IPS-18c (cell line): ENCODE measurements around the gene PITPNM3.
A peak's percentile ranks its signal among the peaks of the same experiment; 100 is the strongest.

Experiments used
- H3K4me3 ChIP-seq: 2 replicates; pipeline ENCODE4 v1.7.0; 2013; ENCODE audit warnings: low read depth, mild to moderate bottlenecking, low read length, moderate library complexity; ENCODE audit not compliant: insufficient read depth
- H3K9me3 ChIP-seq: one replicate; pipeline ENCODE4 v1.6.1; 2013; ENCODE audit warnings: mild to moderate bottlenecking, low read length, moderate library complexity; ENCODE audit not compliant: control insufficient read depth, insufficient read depth

PITPNM3 gene

GRCh38 chr17:6468051-6468790 is 88.1 kb downstream of the PITPNM3 start:
- no peak overlapping the region for H3K4me3 ChIP-seq
- H3K9me3 ChIP-seq = no peaks in the 10 kb centered on the region

DNA sequence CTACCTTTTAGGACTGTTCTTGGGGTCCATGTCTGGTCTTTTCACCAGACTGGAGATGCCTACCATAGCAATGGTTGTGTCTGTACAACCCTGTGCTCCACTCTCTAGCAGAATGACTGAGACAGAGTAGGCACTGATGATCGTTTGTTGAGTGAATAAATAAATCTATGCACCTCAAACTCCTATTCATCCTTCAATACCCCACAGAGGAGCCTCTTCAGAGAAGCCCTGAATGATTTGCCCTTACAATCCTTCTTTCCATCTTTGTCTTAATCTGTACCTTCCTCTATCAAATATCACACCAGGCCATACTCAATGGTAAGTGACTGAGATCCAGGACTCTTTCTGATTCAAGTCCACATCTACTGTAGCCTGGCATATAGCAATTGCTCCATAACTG is 88.8 kb downstream of the PITPNM3 start:
- Histone ChIP-seq H3K9me3 (no peaks in the 10 kb centered on the region), H3K4me3 (no peak overlapping the region)

DNA sequence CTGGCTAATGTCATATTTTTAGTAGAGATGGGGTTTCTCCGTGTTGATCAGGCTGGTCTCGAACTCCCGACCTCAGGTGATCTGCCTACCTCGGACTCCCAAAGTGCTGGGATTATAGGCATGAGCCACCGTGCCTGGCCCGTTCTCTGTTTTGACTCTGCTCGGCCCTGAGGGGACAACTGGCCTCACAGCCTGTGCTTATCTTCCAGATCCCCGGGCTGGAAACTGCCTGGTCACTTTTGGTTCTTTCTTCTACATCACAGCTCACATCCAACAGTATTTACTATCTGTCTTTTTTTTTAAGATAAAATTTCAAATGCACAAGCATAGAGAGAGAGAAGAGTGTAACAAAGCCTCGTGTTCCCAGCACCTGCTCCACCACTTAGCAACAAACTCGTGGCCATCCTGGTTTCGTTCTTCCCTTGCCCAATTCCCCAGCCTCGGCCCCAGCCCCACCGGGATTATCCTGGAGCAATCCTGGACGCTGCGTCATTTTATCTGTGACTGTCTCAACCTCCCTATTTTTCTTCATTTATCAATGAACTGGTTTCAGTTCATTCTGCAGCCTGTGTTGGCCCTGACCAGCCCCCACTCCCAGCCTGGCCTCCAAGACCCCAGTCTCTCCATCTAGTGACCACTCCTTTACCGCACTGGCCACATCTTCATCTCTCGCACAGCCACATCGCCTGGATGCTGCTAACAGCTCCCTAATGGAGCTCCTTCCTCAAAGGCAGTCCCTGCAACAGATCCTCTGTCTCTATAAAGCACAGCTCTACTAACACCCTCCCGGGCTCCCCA is 91.0 kb downstream of the PITPNM3 start:
- H3K9me3 ChIP-seq = no peaks in the 10 kb centered on the region
- H3K4me3 ChIP-seq = no peak overlapping the region

DNA sequence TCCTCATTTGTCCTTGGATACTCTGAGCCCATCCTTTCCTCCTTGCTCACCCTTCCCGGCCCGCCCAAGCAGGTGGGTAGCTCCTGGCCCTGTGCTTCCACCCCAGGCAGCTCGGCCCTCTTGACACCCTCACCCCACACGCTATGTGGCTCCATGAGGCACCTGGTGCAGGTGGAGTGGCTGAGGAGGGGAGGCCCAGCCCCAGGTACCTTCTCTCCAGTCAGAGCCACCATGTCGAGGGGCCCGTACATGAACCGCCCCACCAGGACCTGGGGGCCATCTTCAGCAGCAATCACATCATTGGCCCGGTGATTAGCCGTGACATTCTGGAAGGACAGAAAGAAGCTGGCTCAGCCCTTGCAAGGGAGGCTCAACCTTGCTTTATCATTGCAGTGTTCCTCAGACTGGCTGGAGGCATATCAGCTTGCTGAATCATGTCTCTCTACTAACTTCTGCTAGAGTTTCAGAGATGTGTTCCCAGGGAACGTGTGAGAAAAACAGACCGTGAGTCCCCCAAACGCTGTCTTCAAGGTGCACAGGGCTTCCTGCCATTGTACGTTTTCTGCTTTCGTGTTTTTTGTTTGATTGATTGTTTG is 91.8 kb downstream of the PITPNM3 start:
- no peak overlapping the region for H3K4me3 ChIP-seq
- H3K9me3 ChIP-seq = no peaks in the 10 kb centered on the region

- Histone ChIP-seq H3K4me3 (no peak overlapping the region), H3K9me3 (no peaks in the 10 kb centered on the region)
These were observed 92.5 kb downstream of the PITPNM3 start for GRCh38 chr17:6463616-6464445.

GRCh38 chr17:6462692-6463091 is 93.7 kb downstream of the PITPNM3 start:
- no peak overlapping the region for H3K4me3 ChIP-seq

DNA sequence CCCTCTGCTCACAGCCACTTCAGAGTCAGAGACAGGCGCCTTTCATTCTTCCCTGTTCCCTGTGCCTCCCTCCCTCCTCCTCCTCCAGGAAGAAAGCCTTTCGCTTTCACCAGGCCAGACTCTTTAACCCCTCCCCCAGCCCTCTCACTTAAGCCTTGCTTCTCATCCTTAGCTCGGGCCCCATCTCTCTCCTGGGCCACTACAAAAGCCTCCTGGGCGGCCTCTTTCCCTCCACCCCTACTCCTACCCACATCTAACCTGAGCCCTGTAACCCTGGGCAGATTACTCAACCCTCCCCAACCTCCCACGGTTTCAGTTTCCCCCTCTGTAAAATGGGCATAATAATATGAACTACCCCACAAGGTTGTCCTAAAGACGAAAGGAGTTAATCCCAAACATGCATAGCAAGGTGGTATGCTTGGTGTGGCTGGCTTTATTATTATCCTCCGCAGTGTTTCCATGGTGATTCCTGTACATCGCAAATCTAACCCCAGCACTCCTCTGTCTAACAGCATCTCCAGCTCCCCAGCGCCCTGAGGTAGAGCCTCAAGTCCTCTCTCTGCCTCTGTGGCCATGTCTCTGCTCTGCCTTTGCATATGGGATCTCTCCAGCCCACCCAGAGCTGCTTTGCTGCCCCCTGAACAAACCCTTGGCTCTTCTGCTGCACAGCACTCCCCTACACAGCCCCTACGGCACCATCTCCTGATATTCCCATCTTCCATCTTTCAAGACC is 94.4 kb downstream of the PITPNM3 start:
- peak overlapping the region; percentile 10; the same call in 1 of the 2 replicates for H3K4me3 ChIP-seq
- no peaks in the 10 kb centered on the region for H3K9me3 ChIP-seq

More at GRCh38 chr17:6462692-6463091, 93.7 kb downstream of the PITPNM3 start:
- no peaks in the 10 kb centered on the region for H3K9me3 ChIP-seq

- no peak overlapping the region for H3K4me3 ChIP-seq
- no peaks in the 10 kb centered on the region for H3K9me3 ChIP-seq
These were observed 95.1 kb downstream of the PITPNM3 start for GRCh38 chr17:6461246-6461645.

DNA sequence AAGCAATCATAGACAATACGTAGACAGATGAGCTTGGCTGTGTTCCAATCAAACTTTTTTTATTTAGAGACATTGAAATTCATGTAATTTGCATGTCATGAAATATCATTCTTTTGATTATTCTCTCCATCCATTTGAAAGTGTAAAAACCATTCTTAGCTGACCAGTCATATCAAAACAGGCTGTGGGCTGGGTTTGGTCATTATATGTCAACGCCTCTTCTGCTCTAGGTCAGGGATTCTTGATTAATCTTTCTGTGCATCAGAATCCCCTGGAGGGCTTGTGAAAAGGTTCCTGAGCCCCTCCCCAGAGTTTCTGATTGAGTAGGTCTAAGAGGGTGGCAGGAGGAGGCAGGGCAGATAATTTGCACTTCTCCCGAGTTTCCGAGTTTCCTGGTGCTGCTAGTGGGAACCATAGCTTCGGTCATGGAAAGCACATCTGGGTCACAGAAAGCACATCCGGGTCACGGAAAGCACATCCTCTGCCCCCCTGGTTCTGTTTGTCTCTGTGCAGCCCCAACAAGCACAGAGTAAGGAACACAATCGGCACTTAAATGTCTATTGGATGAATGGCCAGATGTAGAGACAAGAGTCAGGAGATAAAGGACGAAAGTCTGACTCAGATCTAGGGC is 95.7 kb downstream of the PITPNM3 start:
- Histone ChIP-seq H3K4me3 (no peak overlapping the region), H3K9me3 (no peaks in the 10 kb centered on the region)

DNA sequence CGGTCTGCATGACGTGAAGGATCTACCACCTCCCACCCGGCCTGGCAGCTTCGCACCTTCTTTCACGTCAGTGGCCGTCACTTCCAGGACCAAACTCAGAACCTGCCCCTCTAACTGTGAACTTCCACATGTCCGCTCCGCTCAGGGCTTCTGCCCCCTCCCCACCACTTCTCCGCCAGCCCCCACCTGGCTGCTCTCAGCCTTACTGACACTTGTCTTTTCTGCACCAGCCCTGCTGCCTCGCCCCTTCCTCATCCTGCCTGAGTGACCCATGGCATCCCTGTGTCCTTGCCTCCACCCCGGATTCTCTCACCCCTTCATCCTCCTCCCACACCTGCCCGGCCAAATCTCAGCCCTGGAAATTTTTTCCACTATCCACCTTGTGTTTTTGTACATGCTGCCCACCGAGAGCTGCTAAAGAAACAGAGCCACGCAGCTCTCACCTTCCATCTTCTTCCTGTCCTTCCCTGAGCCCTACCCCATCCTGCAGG is 97.8 kb downstream of the PITPNM3 start:
- H3K4me3 ChIP-seq = no peak overlapping the region; the same call in 1 of the 2 replicates
- no peaks in the 10 kb centered on the region for H3K9me3 ChIP-seq

- Histone ChIP-seq H3K9me3 (no peaks in the 10 kb centered on the region), H3K4me3 (no peak overlapping the region; the same call in 1 of the 2 replicates)
These were observed 98.5 kb downstream of the PITPNM3 start for GRCh38 chr17:6457688-6458459.

GRCh38 chr17:6456914-6457687 is 99.3 kb downstream of the PITPNM3 start:
- no peak overlapping the region for H3K4me3 ChIP-seq
- H3K9me3 ChIP-seq = no peaks in the 10 kb centered on the region

DNA sequence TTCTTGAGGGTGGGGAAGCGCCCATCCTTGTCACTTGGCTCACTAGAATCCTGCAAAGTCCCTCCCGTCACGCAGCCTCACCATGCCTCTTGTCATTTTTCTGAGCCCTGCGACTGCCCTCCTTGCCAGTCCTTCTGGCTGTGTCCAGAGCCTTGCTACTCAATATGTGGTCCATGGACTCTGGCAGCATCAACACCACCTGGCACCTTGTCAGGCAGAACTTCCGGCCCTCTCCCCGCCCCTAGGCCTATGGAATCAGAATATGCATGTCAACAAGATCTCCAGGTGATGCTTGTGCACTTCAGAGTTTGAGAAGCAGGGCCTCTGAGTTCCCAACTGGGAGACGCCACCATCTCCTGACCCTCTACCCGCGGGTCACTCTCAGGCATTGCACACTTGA is 100.0 kb downstream of the PITPNM3 start:
- H3K9me3 ChIP-seq = no peaks in the 10 kb centered on the region
- H3K4me3 ChIP-seq = no peak overlapping the region

- Histone ChIP-seq H3K4me3 (peak overlapping the region; percentile 73), H3K9me3 (no peaks in the 10 kb centered on the region)
These were observed 101.0 kb downstream of the PITPNM3 start for GRCh38 chr17:6455321-6455705.
